Stomach smooth muscle (tissue), 2 donors: ENCODE data around the gene RANBP1.

ENCODE experiments used
- H3K27ac ChIP-seq: one replicate; pipeline ENCODE4 v1.7.0; 2013; ENCODE audit warnings: mild to moderate bottlenecking, low read length, inconsistent platforms
- H3K27me3 ChIP-seq, 2 donors: one replicate each; pipeline ENCODE4 v1.7.0; 2013; ENCODE audit warnings: low read length in 2 of 2; ENCODE audit not compliant: insufficient read depth in 2 of 2, control insufficient read depth in 1 of 2
- H3K36me3 ChIP-seq, 2 donors: one replicate each; pipeline ENCODE4 v1.7.0; 2013; ENCODE audit warnings: low read length in 2 of 2; ENCODE audit not compliant: control insufficient read depth in 2 of 2, insufficient read depth in 2 of 2
- H3K4me1 ChIP-seq: one replicate; pipeline ENCODE4 v1.7.0; 2013; ENCODE audit warnings: low read length; ENCODE audit not compliant: control insufficient read depth, insufficient read depth
- H3K4me3 ChIP-seq, 2 donors: one replicate each; pipeline ENCODE4 v1.7.0; 2013; ENCODE audit warnings: low read length in 2 of 2
- H3K9ac ChIP-seq, 2 donors: one replicate each; pipeline ENCODE4 v1.7.0; 2013; ENCODE audit warnings: low read length in 2 of 2, mild to moderate bottlenecking in 1 of 2
- H3K9me3 ChIP-seq, 2 donors: one replicate each; pipeline ENCODE4 v1.7.0; 2013; ENCODE audit warnings: low read length in 2 of 2; ENCODE audit not compliant: control insufficient read depth in 2 of 2
- donor health status: healthy.
- donor health status: Pancreatic carcinoma.

The RANBP1 gene

GRCh38 chr22:20116951-20117632 is 1.2 kb downstream of the RANBP1 start, which contains the start of gene TRMT2A:
TSS of gene TRMT2A (minus strand) at chr22:20117226. CDS start at chr22:20116906, 320 bp downstream.
- Histone ChIP-seq H3K4me3 (peak within 1 kb of the TSS; percentile 71 to 90), H3K27ac (peak within 1 kb of the TSS; percentile 80), H3K36me3 (peaks cover 32 to 33% of the 10 kb centered on the region in 2 donors), H3K9ac (peak within 1 kb of the TSS; percentile 78 to 93), H3K9me3 (no peaks in the 10 kb centered on the region), H3K27me3 (no peaks in the 10 kb centered on the region), H3K4me1 (peaks cover 33% of the 10 kb centered on the region)

GRCh38 chr22:20117633-20118299 is 1.9 kb downstream of the RANBP1 start:
- Histone ChIP-seq H3K9ac (peak overlapping the region; percentile 71 to 77), H3K9me3 (no peaks in the 10 kb centered on the region), H3K4me1 (peaks cover 33% of the 10 kb centered on the region), H3K36me3 (peaks cover 28 to 35% of the 10 kb centered on the region in 2 donors), H3K27ac (peak overlapping the region; percentile 46), H3K27me3 (no peaks in the 10 kb centered on the region), H3K4me3 (peak overlapping the region; percentile 70 to 90)

- Histone ChIP-seq H3K9me3 (no peaks in the 10 kb centered on the region), H3K36me3 (peaks cover 22 to 33% of the 10 kb centered on the region in 2 donors), H3K9ac (peak overlapping the region; percentile 71 to 77), H3K4me1 (peaks cover 33% of the 10 kb centered on the region), H3K27me3 (no peaks in the 10 kb centered on the region), H3K27ac (peak overlapping the region; percentile 46), H3K4me3 (peak overlapping the region; percentile 70 to 90)
These were observed 2.6 kb downstream of the RANBP1 start for GRCh38 chr22:20118300-20119020.

GRCh38 chr22:20121856-20122415 is 6.0 kb downstream of the RANBP1 start:
- no peaks in the 10 kb centered on the region for H3K27me3 ChIP-seq
- H3K9me3 ChIP-seq, result no peaks in the 10 kb centered on the region
- peaks cover 17% of the 10 kb centered on the region for H3K4me1 ChIP-seq
- peaks cover 20 to 44% of the 10 kb centered on the region in 2 donors for H3K36me3 ChIP-seq
- no peak overlapping the region for H3K9ac ChIP-seq
- no peak overlapping the region for H3K27ac ChIP-seq
- H3K4me3 ChIP-seq, result no peak overlapping the region

GRCh38 chr22:20123366-20124082 is 7.6 kb downstream of the RANBP1 start:
- peaks cover 20 to 47% of the 10 kb centered on the region in 2 donors for H3K36me3 ChIP-seq
- no peaks in the 10 kb centered on the region for H3K27me3 ChIP-seq

GRCh38 chr22:20124083-20124787 is 8.3 kb downstream of the RANBP1 start:
- Histone ChIP-seq H3K36me3 (peaks cover 20 to 42% of the 10 kb centered on the region in 2 donors), H3K27me3 (no peaks in the 10 kb centered on the region)

More at GRCh38 chr22:20123366-20124082, 7.6 kb downstream of the RANBP1 start:
- no peak overlapping the region for H3K4me3 ChIP-seq
- H3K9ac ChIP-seq, result no peak overlapping the region
- H3K9me3 ChIP-seq, result no peaks in the 10 kb centered on the region
- H3K27ac ChIP-seq, result no peak overlapping the region
- peaks cover 12% of the 10 kb centered on the region for H3K4me1 ChIP-seq

GRCh38 chr22:20125201-20126174 is 9.6 kb downstream of the RANBP1 start:
- Histone ChIP-seq H3K27ac (no peak overlapping the region), H3K4me3 (no peak overlapping the region), H3K27me3 (no peaks in the 10 kb centered on the region), H3K4me1 (peaks cover 7% of the 10 kb centered on the region), H3K9ac (no peak overlapping the region), H3K36me3 (peaks cover 12 to 33% of the 10 kb centered on the region in 2 donors), H3K9me3 (no peaks in the 10 kb centered on the region)

More at GRCh38 chr22:20124083-20124787, 8.3 kb downstream of the RANBP1 start:
- no peak overlapping the region for H3K4me3 ChIP-seq
- H3K4me1 ChIP-seq, result peaks cover 6% of the 10 kb centered on the region
- no peaks in the 10 kb centered on the region for H3K9me3 ChIP-seq
- H3K27ac ChIP-seq, result no peak overlapping the region
- no peak overlapping the region for H3K9ac ChIP-seq

- peaks cover 11% of the 10 kb centered on the region for H3K4me1 ChIP-seq
- H3K27me3 ChIP-seq, result no peaks in the 10 kb centered on the region
- H3K36me3 ChIP-seq, result peaks cover 12 to 33% of the 10 kb centered on the region in 2 donors
- H3K4me3 ChIP-seq, result no peak overlapping the region
- no peak overlapping the region for H3K9ac ChIP-seq
- H3K9me3 ChIP-seq, result no peaks in the 10 kb centered on the region
- H3K27ac ChIP-seq, result no peak overlapping the region
These were observed 10.6 kb downstream of the RANBP1 start for GRCh38 chr22:20126284-20127029.
